Gastrocnemius medialis (tissue), 4 donors: ENCODE measurements around the gene KAZALD1.

Experiments
- POLR2A ChIP-seq, 2 donors: fragments of 450-650 bp; IDR thresholded peaks; one replicate each; pipeline ENCODE4 v1.6.1; 2017; ENCODE audit warnings: antibody characterized with exemption in 2 of 2, mild to moderate bottlenecking in 2 of 2, moderate library complexity in 2 of 2
- TF ChIP-seq, protein P1 (sequence below), 5 experiments: fragments of 450-650 bp in 3 of 5; fragments of 200-600 bp in 2 of 5; sonication (generic) in 2 of 5; IDR thresholded peaks in 4 of 5; conservative IDR thresholded peaks in 1 of 5; 1 replicate in 4 of 5; 2 replicates in 1 of 5; pipeline ENCODE4 v1.5.1; 2016 to 2019; ENCODE audit warnings: antibody characterized with exemption in 5 of 5, mild to moderate bottlenecking in 3 of 5, moderate library complexity in 3 of 5

DNA sequence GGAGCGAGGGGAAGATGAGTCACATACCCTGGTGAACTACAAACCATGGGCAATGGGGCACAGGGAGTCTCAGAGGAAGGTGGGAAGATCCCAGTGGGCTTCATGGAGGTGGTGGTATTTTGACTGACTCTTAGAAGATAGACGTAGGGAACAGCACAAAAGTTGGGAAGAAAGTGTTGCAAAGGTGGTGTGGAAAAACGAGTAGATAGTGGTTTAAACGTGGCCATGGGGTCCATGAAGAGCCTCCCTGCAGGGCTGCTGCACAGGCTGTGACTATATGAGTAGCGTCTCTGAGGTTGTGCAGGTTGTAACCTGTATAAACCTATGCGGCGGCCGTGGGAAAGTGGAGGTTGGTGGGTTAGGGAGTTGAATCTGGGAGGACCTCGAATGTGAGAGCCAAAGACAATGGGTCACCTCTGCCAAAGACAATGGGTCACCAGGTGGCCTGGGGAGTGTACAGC is 48.4 kb upstream of the KAZALD1 start:
- TF ChIP-seq, protein P1, sequence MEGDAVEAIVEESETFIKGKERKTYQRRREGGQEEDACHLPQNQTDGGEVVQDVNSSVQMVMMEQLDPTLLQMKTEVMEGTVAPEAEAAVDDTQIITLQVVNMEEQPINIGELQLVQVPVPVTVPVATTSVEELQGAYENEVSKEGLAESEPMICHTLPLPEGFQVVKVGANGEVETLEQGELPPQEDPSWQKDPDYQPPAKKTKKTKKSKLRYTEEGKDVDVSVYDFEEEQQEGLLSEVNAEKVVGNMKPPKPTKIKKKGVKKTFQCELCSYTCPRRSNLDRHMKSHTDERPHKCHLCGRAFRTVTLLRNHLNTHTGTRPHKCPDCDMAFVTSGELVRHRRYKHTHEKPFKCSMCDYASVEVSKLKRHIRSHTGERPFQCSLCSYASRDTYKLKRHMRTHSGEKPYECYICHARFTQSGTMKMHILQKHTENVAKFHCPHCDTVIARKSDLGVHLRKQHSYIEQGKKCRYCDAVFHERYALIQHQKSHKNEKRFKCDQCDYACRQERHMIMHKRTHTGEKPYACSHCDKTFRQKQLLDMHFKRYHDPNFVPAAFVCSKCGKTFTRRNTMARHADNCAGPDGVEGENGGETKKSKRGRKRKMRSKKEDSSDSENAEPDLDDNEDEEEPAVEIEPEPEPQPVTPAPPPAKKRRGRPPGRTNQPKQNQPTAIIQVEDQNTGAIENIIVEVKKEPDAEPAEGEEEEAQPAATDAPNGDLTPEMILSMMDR (IDR thresholded peaks at IDR 0.05 in 4 of 5, conservative IDR thresholded peaks at IDR 0.05 in 1 of 5): no peak
- no peak for TF ChIP-seq POLR2A (IDR thresholded peaks at IDR 0.05)
